Mucosa of descending colon (tissue), 3 donors: ENCODE results near the gene ARMH4. TPM values are rescaled to one million over a fixed set of nuclear protein-coding genes. Genes with fewer than 3 reads are reported as not detected.

Source experiments
- ATAC-seq: fragments of 200-7000 bp; cut with Tn5 transposase; one replicate; pipeline ENCODE4 v1.9.1; 2020; ENCODE audit warnings: mild to moderate bottlenecking, moderate library complexity
- DNase-seq, 3 donors: peaks; one replicate each; pipeline ENCODE4 v3.0.0-alpha.2; 2020
- H3K36me3 ChIP-seq: fragments of 200-600 bp; one replicate; pipeline ENCODE4 v1.8.0; 2021; ENCODE audit warnings: low read depth, mild to moderate bottlenecking
- H3K4me1 ChIP-seq: fragments of 200-600 bp; one replicate; pipeline ENCODE4 v1.8.0; 2021; ENCODE audit warnings: low read depth, mild to moderate bottlenecking
- H3K4me3 ChIP-seq: fragments of 200-600 bp; one replicate; pipeline ENCODE4 v1.8.0; 2021; ENCODE audit warnings: mild to moderate bottlenecking
- H3K9me3 ChIP-seq: fragments of 200-600 bp; one replicate; pipeline ENCODE4 v1.8.0; 2021; ENCODE audit warnings: mild to moderate bottlenecking
- intact Hi-C, 2 donors: fragments of 100-400 bp; cut with DNase I in 1 of 2; cut with micrococcal nuclease in 1 of 2; formaldehyde crosslinking; loops; one replicate each; pipeline versions ENCODE4 v1.11.0 to v1.11.1; 2022; cut with DNase I, micrococcal nuclease
- total RNA-seq, 3 donors: library from RNA; stranded (reverse); fragmentation: NEBNext Ultra II Directional in 2 of 3; extraction: Animal tissue kit (Norgen Biotek cat#: 25700) in 2 of 3; gene quantifications; one replicate each; pipeline versions ENCODE4 v1.2.1 to v1.2.4, GENCODE V29; 2021 to 2023
- TF ChIP-seq, protein P1 (sequence below): fragments of 200-600 bp; IDR thresholded peaks from one replicate; pipeline ENCODE4 v1.8.0; 2022; ENCODE audit warnings: antibody characterized with exemption, mild to moderate bottlenecking
- donor health status: DM: no; HTN: no; CAD: no; lungs with moderate emphysema.
- donor health status: DM: no; HTN: no; CAD: no.
- donor health status: DM: no; HTN: yes; CAD: no.

Gene ARMH4
- total RNA-seq, 3 donors from 2014 or later: 1.3 to 6.9 (median 3.5) TPM

DNA sequence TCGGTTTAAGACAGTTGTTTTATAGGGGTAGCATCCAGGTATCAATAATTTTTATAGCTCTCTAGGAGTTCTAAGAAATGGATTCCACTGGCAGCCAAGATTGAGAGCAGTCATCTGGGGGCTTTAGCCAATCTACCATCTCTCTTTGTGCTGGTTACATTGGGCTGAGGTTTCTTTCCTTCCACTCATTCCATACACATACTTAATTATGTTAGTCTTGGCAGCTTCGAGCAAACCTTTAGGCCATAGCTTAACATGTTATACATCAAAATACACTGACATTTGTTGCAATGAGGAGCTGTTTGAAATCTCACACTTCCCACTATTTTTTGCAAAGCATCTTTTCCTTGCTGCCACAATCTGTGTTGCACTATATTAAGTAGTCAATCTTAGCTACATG, 63.1 kb downstream of the ARMH4 start:
- Histone ChIP-seq H3K9me3 (no peaks in the 10 kb centered on the region), H3K4me3 (no peak overlapping the region), H3K36me3 (no peaks in the 10 kb centered on the region), H3K4me1 (no peaks in the 10 kb centered on the region)
- no peak for ATAC-seq
- no peak for DNase-seq
- TF ChIP-seq, protein P1, sequence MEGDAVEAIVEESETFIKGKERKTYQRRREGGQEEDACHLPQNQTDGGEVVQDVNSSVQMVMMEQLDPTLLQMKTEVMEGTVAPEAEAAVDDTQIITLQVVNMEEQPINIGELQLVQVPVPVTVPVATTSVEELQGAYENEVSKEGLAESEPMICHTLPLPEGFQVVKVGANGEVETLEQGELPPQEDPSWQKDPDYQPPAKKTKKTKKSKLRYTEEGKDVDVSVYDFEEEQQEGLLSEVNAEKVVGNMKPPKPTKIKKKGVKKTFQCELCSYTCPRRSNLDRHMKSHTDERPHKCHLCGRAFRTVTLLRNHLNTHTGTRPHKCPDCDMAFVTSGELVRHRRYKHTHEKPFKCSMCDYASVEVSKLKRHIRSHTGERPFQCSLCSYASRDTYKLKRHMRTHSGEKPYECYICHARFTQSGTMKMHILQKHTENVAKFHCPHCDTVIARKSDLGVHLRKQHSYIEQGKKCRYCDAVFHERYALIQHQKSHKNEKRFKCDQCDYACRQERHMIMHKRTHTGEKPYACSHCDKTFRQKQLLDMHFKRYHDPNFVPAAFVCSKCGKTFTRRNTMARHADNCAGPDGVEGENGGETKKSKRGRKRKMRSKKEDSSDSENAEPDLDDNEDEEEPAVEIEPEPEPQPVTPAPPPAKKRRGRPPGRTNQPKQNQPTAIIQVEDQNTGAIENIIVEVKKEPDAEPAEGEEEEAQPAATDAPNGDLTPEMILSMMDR: no peak
- intact Hi-C loops: no loop called here

GRCh38 chr14:58085877-58086276, 66.1 kb downstream of the ARMH4 start:
- Histone ChIP-seq H3K9me3 (no peaks in the 10 kb centered on the region), H3K36me3 (no peaks in the 10 kb centered on the region), H3K4me1 (no peaks in the 10 kb centered on the region), H3K4me3 (no peak overlapping the region)
- DNase-seq (no peak), ATAC-seq (no peak)
- TF ChIP-seq, protein P1: no peak
- intact Hi-C loops: no loop called here

- Histone ChIP-seq H3K36me3 (no peaks in the 10 kb centered on the region), H3K9me3 (no peaks in the 10 kb centered on the region), H3K4me1 (no peaks in the 10 kb centered on the region), H3K4me3 (no peak overlapping the region)
- TF ChIP-seq, protein P1: no peak
- DNase-seq (no peak), ATAC-seq (no peak)
- intact Hi-C loops: no loop called here
Measured at GRCh38 chr14:58082491-58083098, 69.4 kb downstream of the ARMH4 start.

DNA sequence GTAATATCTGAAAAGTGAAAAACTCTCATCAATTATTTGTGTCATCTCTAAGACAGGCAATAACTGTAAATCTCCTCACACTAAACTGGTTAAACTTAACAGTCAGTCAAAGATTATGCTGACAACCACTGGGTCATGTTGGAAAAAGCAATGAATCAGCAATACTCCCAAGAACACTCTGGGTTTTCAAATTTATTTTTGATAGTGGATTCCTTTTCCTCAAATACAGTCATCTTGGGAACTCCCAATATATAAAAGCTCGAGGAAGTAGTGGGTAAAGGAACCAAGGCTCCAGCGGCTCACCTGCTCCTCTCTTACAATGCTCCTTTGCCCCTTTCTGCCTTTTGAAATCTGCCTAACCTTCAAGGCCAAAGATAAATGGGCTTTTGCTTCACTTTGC, 70.0 kb downstream of the ARMH4 start:
- no peak for DNase-seq
- Histone ChIP-seq H3K36me3 (no peaks in the 10 kb centered on the region), H3K4me1 (no peaks in the 10 kb centered on the region), H3K4me3 (no peak overlapping the region), H3K9me3 (no peaks in the 10 kb centered on the region)
- TF ChIP-seq, protein P1: no peak
- ATAC-seq: no peak
- intact Hi-C loops: no loop called here

DNA sequence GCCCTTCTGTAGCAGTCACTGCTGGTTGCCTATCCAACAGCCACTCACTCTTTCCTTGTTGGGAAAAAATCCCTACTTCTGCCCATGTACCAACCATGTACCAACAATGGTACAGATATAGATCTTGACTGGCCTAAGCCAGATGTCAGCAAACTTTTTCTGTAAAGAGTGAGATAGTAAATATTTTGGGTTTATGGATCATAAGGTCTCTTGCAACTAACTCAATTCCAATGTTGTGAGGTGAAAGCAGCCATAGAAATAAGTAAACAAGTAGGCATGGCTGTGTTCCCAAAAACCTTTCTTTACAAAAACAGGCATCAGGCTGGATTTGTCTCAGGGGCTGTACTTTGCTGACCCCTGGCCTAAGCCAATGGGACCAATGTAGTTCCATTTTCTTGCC, 73.5 kb downstream of the ARMH4 start:
- TF ChIP-seq, protein P1: no peak
- ATAC-seq (no peak), DNase-seq (no peak)
- no peak overlapping the region for H3K4me3 ChIP-seq
- H3K36me3 ChIP-seq: no peaks in the 10 kb centered on the region
- intact Hi-C loops: loop anchor here in 1 of 2 donors (10.0 kb wide), 1 partner anchor 594 kb away; no protein-coding TSS in a partner anchor
- no peaks in the 10 kb centered on the region for H3K9me3 ChIP-seq
- no peaks in the 10 kb centered on the region for H3K4me1 ChIP-seq

GRCh38 chr14:58078068-58078467, 73.9 kb downstream of the ARMH4 start:
- ATAC-seq (no peak), DNase-seq (no peak)
- TF ChIP-seq, protein P1: no peak
- no peak overlapping the region for H3K4me3 ChIP-seq
- no peaks in the 10 kb centered on the region for H3K36me3 ChIP-seq
- no peaks in the 10 kb centered on the region for H3K4me1 ChIP-seq
- intact Hi-C loops: loop anchor here in 1 of 2 donors (10.0 kb wide), 1 partner anchor 593 kb away; no protein-coding TSS in a partner anchor
- H3K9me3 ChIP-seq: no peaks in the 10 kb centered on the region
